Panc1 (cell line): ENCODE measurements around the gene PRPF40B.

Experiments
- CTCF ChIP-seq: fragments of 450-650 bp; IDR thresholded peaks from 2 replicates; pipeline ENCODE4 v1.5.1; 2017; ENCODE audit warnings: mild to moderate bottlenecking
- POLR2AphosphoS5 ChIP-seq: IDR thresholded peaks from 2 replicates; pipeline ENCODE4 v1.6.1; 2012; ENCODE audit warnings: mild to moderate bottlenecking, low read depth, low read length, moderate library complexity
- SIN3A ChIP-seq: IDR thresholded peaks from 2 replicates; pipeline ENCODE4 v1.6.1; 2012; ENCODE audit warnings: low read depth, mild to moderate bottlenecking, low read length, moderate library complexity, borderline replicate concordance; ENCODE audit not compliant: insufficient read depth
- TF ChIP-seq, protein P1 (sequence below), 2 experiments: IDR thresholded peaks; 2 replicates each; pipeline ENCODE4 v1.6.1; 2011 to 2012; ENCODE audit warnings: low read depth in 2 of 2, control low read depth in 1 of 2, low read length in 1 of 2, mild to moderate bottlenecking in 1 of 2, moderate library complexity in 1 of 2; ENCODE audit not compliant: insufficient read depth in 1 of 2

DNA sequence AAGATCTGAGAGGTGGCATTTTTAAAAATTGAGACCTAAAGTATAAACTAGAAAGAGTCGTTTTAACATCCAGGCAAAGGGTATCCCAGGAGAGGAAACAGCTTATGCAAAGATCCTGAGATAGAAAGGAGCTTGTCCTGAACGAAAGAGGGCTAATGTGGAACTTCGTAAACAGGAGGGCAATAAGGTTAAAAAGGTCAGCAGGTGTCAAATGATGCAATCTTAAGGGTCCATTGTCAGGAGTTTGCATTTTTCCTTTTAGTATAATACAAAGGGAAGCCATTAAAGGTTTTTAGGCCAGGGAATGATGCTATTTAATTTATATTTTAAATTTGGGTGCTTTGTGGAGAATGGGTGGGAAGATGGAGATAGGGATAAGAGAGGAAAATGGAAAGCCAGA lies 69.5 kb downstream of the PRPF40B start:
- no peak for TF ChIP-seq CTCF
- TF ChIP-seq, protein P1, sequence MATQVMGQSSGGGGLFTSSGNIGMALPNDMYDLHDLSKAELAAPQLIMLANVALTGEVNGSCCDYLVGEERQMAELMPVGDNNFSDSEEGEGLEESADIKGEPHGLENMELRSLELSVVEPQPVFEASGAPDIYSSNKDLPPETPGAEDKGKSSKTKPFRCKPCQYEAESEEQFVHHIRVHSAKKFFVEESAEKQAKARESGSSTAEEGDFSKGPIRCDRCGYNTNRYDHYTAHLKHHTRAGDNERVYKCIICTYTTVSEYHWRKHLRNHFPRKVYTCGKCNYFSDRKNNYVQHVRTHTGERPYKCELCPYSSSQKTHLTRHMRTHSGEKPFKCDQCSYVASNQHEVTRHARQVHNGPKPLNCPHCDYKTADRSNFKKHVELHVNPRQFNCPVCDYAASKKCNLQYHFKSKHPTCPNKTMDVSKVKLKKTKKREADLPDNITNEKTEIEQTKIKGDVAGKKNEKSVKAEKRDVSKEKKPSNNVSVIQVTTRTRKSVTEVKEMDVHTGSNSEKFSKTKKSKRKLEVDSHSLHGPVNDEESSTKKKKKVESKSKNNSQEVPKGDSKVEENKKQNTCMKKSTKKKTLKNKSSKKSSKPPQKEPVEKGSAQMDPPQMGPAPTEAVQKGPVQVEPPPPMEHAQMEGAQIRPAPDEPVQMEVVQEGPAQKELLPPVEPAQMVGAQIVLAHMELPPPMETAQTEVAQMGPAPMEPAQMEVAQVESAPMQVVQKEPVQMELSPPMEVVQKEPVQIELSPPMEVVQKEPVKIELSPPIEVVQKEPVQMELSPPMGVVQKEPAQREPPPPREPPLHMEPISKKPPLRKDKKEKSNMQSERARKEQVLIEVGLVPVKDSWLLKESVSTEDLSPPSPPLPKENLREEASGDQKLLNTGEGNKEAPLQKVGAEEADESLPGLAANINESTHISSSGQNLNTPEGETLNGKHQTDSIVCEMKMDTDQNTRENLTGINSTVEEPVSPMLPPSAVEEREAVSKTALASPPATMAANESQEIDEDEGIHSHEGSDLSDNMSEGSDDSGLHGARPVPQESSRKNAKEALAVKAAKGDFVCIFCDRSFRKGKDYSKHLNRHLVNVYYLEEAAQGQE (IDR thresholded peaks at IDR 0.05; ENCODE audit: insufficient read depth in 1 of 2, low read depth in 2 of 2, low read length in 1 of 2) = no peak
- TF ChIP-seq POLR2AphosphoS5 = no peak
- no peak for TF ChIP-seq SIN3A
